Subcutaneous adipose tissue (tissue), 4 donors: ENCODE data around the gene CDK15. TPM values are rescaled to one million over a fixed set of nuclear protein-coding genes. Genes with fewer than 3 reads are reported as not detected.

Source experiments
- CTCF ChIP-seq: fragments of 450-650 bp; IDR thresholded peaks from one replicate; pipeline ENCODE4 v1.5.1; 2016; ENCODE audit warnings: low read depth, mild to moderate bottlenecking, control low read depth, antibody characterized with exemption, moderate library complexity
- total RNA-seq, 4 donors: library from RNA; depleted of rRNA; stranded (reverse); fragments of >200 nt; gene quantifications; one replicate each; pipeline ENCODE4 v1.1.0, GENCODE V29; 2016

CDK15 gene
- total RNA-seq, 4 donors from 2014 or later = 0.57 to 6.5 (median 3.8) TPM

- TF ChIP-seq CTCF = no peak
Measured at GRCh38 chr2:201780674-201781493, 25.5 kb upstream of the CDK15 start, which contains the start of gene ALS2. TSS of gene ALS2 (minus strand) at chr2:201780933. CDS start at chr2:201768885, 12,048 bp downstream.

GRCh38 chr2:201781557-201782051, 24.7 kb upstream of the CDK15 start:
- TF ChIP-seq CTCF = no peak

GRCh38 chr2:201784563-201784962, 21.8 kb upstream of the CDK15 start:
- TF ChIP-seq CTCF = no peak

- no peak for TF ChIP-seq CTCF
Measured at GRCh38 chr2:201785135-201785534, 21.2 kb upstream of the CDK15 start.

GRCh38 chr2:201786471-201786870, 19.9 kb upstream of the CDK15 start:
- TF ChIP-seq CTCF = no peak

GRCh38 chr2:201788371-201788770, 18.0 kb upstream of the CDK15 start:
- no peak for TF ChIP-seq CTCF

GRCh38 chr2:201789395-201789794, 16.9 kb upstream of the CDK15 start:
- TF ChIP-seq CTCF = no peak
